GM19452 (cell line): Measurements from ENCODE around the gene DKK3.

ENCODE experiments used
- ATAC-seq: cut with Tn5 transposase; IDR thresholded peaks from one replicate; pipeline ENCODE4 v1.9.1; 2021; ENCODE audit not compliant: unreplicated experiment

DKK3 gene

GRCh38 chr11:12005476-12005875 lies 3.0 kb downstream of the DKK3 start:
- ATAC-seq = no peak

DNA sequence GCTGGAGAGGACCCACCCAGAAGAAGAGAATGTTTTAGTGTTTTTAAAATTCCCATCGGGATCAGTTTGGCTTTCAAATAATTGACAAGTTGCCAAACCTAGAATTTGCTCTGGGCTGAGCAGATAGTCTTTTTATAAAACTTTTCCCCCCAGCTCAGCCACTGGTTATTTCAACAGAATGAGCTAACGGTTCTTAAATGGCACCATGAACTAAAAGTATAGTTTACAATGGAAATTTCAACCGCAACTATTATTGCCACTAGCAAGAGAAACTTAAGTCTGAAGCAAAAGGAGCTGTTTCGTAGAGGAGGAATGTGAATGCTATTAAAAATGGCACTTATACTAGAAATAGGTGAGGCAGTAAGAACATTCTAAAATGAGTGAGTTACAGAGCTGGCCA lies 3.4 kb downstream of the DKK3 start:
- ATAC-seq = no peak

GRCh38 chr11:12003815-12004214 lies 4.6 kb downstream of the DKK3 start:
- no peak for ATAC-seq

DNA sequence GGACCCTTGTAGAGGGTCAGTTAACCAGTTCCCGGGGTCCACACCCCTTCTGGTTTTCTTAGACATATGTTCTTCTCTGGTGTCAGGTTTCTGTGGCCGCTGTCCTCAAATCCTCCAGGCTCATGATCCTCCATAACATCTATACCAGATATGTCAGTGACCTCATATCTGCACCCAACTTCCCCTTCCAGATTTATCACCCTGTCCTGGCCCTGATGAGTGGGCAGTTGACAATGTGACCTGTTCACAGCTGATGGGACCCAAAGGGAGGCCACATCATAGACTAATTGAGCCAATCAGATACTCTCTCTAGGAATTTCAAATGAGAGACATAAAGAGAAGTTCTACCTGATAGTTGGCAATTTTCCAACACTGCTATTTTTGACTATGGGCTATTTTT lies 5.1 kb downstream of the DKK3 start:
- no peak for ATAC-seq

DNA sequence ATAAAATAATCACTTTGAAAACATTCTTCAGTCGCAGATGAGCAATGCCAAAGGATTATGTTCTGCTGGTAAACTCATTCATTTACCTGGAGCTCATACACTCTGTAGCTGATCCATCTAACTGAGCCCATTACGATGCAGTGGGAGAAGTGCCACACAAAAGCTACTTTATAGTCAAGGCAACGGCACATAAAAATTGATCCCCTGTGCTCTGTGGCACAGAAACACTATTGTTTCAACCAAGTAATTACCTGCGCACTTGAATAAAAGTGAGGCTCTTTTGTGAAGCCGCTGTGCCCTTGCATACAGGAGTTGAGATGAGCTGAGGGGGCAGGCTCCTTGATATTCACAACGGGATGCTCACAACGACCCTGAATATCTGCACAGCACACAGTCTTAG lies 7.2 kb downstream of the DKK3 start:
- ATAC-seq = no peak

DNA sequence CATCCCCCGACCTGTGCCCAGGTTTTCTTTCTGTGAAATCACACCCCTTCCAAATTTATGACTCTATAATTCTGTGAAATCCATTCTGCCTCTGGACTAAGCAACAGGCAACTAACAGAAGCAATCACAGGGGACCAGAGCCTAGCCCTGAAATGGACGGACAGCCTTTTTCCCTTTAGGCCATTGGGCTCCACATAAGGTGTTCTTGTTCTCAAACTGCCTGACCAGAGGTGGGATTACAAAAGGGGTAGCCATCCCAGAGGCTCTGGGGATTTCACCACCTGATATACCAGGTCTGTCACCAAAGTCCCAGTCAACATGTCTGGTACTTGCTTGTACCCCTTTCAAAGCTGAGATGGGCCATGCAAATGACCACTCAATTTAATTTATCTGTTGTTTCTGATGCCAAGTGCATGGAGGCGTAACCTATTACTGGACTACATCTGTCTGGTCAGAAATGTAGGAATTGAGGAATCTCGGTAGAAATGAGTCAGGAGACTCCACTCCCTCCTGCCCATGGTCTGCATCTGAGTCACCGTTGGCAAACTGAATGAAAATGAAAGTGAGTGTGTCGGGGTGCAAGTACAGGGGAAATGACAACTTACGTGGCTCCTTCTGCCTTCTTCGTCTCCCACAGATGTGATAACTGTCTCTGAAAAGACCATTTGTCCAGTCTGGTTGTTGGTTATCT lies 10.2 kb downstream of the DKK3 start:
- ATAC-seq = no peak

DNA sequence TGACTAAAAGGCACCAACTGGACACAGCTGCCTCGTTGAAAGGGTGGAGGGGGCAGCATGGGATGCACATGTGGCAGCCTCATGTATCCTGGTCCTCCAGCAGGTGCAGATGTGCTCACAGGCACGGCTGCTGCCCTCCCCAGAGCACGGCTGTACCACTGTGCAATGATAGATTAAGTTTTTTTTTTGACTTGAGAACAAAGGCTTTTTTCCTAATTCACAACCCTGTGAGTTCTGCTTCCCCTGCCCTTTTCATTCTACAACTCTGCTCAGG lies 11.4 kb downstream of the DKK3 start:
- no peak for ATAC-seq

DNA sequence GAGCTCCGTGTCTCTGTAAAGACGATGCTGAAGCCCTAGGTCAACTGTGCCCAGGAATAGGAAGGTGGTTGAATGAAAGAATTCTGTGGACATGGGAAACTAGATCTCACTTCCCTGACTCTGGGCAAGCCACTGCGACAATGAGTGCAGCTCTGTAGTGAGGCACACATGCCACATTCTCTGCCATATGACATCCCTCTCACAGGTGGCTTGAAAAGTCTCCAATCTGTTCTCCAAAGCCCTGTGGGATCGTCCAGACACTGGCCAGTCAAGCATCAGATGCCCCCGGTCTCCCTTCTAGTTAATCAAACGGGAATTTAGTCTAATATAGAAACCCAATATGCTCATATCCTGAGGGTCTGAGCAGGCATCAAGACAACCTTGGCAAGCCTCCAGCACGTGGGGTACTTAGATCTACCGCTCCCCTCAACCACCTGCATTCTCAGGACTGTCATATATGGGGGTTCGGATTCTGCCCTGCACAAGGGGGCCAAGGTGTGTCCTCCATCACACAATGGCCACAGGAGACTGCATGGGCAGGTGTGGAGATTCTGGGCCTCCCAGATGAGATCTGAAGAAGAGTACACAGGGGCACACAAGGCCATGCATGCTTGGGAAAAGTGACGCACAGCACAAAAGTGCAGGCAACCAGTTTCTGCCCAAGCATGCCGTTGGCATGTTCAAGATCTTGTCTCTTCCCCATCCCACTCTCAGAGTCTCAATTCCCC lies 11.9 kb downstream of the DKK3 start:
- ATAC-seq = no peak

- ATAC-seq = no peak
These were observed 12.8 kb downstream of the DKK3 start for GRCh38 chr11:11995601-11996000.

- no peak for ATAC-seq
These were observed 14.6 kb downstream of the DKK3 start for GRCh38 chr11:11993839-11994238.

DNA sequence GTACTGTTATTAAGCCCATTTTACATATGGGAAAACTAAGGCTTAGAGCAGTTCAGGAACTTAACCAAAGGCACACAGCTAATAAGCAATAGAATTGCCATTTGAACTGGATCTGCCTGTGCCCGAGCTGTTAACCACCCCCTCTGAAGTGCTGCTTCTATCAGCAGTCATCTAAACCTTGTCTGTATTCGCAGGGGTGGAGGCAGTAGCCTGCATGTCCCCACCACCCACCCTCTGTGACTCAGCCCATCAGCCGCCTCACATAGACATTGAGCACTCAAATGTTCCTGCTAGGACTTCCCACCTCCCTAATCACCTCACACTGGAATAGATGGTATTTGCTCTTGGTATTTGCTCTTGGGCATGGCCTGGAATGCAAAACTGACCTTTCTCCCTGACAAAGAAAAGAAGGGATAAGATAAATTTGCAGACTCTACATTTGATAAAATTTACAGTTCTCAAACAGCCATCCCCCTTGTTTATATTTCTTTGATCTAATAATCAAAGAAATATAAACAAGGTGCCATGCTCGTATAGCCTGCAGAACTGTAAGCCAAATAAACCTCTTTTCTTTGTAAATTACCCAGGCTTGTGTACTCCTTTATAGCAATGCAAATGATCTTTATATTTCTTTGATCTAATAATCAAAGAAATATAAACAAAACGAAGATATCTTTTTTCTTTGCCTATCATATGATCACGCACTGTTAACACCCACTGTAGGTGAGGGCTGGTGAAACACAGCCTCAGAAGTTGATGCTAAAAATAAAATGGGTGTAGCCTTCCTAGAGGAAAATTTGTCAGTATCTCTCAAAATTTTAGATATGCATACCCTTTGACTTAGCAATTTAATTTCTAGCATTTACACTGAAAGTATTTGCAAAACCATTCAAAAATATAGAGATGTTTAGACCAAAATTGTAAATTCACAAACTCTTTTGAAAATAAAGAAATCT lies 15.9 kb downstream of the DKK3 start:
- no peak for ATAC-seq

- no peak for ATAC-seq
These were observed 18.4 kb downstream of the DKK3 start for GRCh38 chr11:11989774-11990744.

DNA sequence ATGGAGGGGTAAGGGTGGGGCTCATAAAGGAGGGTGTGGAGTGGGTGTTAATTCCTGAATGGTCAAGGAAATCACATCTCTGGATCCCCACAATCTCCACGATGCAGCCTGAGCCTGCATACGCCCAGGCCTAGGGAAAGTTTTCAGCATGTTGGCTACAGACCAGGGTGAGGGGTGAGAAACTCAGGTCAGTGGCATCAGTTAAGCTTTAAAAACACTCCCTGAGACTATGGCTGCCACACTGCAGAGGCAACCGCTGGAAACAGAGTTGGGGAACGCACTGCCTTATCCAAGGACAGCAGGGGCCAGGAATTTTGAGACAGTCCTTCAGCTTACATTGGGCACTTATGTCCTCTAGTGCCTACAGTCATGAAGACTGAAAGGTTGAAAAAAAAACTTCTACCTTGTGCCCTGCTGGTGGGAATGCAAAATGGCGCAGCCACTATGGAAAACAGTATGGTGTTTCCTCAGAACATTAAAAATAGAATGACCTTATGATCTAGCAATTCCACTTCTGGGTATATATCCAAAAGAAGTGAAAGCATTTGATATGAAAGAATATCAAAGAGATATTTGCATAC lies 19.7 kb downstream of the DKK3 start:
- no peak for ATAC-seq

GRCh38 chr11:11988099-11988651 lies 20.3 kb downstream of the DKK3 start:
- ATAC-seq = no peak

DNA sequence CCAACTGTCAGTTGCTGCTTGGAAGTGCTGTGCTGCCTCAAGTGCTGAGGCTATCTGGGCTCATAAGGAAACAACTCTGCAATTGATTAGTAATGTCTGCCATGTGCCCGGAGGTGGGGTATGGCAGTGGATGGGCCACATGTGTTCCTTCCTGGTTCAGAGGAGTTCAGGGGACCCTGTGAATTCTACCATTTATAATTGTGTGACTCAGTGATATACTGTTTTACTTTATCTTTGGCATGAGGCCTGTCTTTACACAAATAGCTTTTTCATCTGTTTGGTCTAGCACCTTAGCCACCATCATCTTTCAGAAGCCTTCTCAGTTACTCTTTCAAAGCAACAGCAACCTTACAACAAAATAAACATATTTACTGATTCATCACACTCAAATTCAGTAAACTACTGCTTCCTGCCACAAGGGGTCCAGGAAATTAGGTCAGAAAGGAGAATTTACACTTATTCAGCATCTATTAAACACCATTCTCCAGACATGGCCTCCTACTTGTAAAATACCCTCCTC lies 20.9 kb downstream of the DKK3 start:
- ATAC-seq = no peak

DNA sequence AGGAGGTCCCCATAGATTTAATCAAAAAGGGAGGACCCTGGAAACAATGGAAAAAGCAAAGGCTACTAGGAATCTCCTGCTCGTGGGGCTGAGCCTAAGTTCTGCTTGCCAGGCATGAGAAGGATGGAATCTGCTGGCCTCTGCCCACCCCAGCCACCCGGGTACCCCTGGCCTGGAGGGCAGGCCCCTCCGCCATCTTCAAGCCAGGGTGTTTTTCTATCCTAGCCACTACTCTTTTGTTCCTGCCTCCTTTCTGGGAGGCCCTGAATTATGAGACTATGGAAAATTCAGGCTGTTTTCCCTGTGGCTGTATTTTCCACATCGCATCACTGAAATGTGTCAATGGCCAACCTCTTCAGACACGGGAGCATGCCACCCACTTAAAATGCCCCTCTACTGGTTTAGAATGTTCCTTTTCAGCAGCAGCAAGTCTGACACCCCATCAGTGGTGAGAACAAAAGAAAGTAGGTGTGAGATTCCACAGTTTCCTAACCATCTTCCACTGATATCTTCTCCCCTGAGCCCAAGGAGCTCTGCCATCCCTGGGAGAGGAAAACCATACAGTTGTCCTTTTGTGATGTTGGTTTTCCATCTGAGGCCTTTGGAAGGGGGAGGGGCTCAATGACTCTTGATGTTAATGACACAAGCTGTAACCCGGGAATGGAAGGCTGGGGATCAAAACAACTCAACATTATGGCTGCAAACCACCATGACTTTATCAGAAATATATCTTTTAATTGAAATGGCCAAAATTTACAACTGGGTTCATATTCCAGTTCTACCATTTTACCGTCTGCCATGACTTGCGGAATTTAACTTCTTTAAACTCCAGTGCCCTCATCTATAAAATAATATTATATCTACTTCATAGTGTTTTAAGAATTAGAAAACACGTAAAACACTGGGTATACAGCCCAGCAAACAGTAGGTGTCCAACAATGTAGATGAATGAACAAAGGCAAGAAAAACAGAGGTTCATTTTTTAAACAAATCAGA lies 22.2 kb downstream of the DKK3 start:
- no peak for ATAC-seq

GRCh38 chr11:11985016-11985715 lies 23.3 kb downstream of the DKK3 start:
- ATAC-seq = no peak

GRCh38 chr11:11984563-11984962 lies 23.9 kb downstream of the DKK3 start:
- no peak for ATAC-seq
